ENCODE results near the gene HCN2. TPM values are rescaled to one million over a fixed set of nuclear protein-coding genes. Genes with fewer than 3 reads are reported as not detected.
"Not testable (repeated sequence)": the region's sequence is repeated elsewhere in the genome, so short reads cannot be mapped to it uniquely, and the experiment has no call there.

Gene HCN2
- total RNA-seq, 2 experiments from 2014 or later: 0.84 to 1.3 TPM

DNA sequence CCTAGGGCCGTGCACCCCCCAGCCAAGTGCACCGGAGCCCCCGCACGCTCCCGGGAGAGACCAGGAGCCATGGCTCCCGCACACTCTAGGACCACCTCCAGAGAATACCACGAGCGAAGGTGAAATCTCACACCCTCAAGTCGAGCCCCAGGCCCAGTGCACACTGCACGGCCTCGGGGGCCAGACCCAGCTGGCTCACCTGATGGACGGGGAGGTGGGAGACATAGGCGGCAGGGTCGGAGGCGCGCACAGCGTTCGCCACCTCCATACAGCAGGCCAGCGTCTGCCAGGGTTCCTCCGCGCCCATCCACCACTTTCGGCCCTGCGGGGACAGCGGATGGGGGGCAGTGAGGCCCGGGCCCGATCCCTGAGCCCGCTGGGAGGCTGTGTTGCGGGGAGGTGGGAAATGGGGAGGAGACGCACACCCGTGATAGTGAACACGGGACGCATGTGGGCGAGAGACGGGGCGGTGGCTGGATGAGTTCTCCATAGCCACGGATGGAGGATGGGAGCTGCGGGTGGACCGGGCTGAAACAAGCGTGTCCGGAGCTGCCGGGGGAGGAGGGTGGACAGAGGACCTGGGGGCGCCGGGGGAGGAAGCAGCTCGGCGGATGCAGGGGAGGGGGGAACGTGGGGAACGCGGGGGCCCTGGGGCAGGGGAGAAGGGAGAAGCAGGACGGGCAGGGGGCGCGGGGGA is 30.6 kb downstream of the HCN2 start:
- CTCF ChIA-PET: no interaction called here
- Mint-ChIP-seq H3K9me3 (ENCODE audit: insufficient read depth) (no peaks in the 10 kb centered on the region), H3K4me3 (no peak overlapping the region), H3K36me3 (ENCODE audit: low read depth) (peaks cover 19% of the 10 kb centered on the region), H3K27me3 (ENCODE audit: low read depth) (peaks cover 2% of the 10 kb centered on the region), H3K4me1 (ENCODE audit: low read depth) (peaks cover 3% of the 10 kb centered on the region), H3K27ac (no peak overlapping the region)
- ATAC-seq (no peak), DNase-seq (no peak)
- POLR2A ChIA-PET: no interaction called here

GRCh38 chr19:621191-621590 is 31.5 kb downstream of the HCN2 start:
- DNase-seq; H3K27ac Mint-ChIP-seq; H3K4me1 Mint-ChIP-seq (ENCODE audit: low read depth); H3K9me3 Mint-ChIP-seq (ENCODE audit: insufficient read depth); ATAC-seq; H3K27me3 Mint-ChIP-seq (ENCODE audit: low read depth); H3K4me3 Mint-ChIP-seq; POLR2A ChIA-PET; CTCF ChIA-PET: not testable (repeated sequence)
- H3K36me3 Mint-ChIP-seq (ENCODE audit: low read depth): peaks cover 18% of the 10 kb centered on the region

- no peaks in the 10 kb centered on the region for H3K27me3 Mint-ChIP-seq (ENCODE audit: low read depth)
- ChIA-PET CTCF (no interaction called here), POLR2A (no interaction called here)
- no peaks in the 10 kb centered on the region for H3K4me1 Mint-ChIP-seq (ENCODE audit: low read depth)
- ATAC-seq (no peak), DNase-seq (no peak)
- H3K4me3 Mint-ChIP-seq: no peak overlapping the region
- H3K27ac Mint-ChIP-seq: no peak overlapping the region
- peaks cover 18% of the 10 kb centered on the region for H3K36me3 Mint-ChIP-seq (ENCODE audit: low read depth)
- no peaks in the 10 kb centered on the region for H3K9me3 Mint-ChIP-seq (ENCODE audit: insufficient read depth)
These were observed 32.1 kb downstream of the HCN2 start for GRCh38 chr19:621819-622218.

GRCh38 chr19:622666-623065 is 33.0 kb downstream of the HCN2 start:
- Mint-ChIP-seq H3K4me1 (ENCODE audit: low read depth) (no peaks in the 10 kb centered on the region), H3K36me3 (ENCODE audit: low read depth) (peaks cover 18% of the 10 kb centered on the region), H3K27ac (no peak overlapping the region), H3K4me3 (no peak overlapping the region), H3K27me3 (ENCODE audit: low read depth) (no peaks in the 10 kb centered on the region), H3K9me3 (ENCODE audit: insufficient read depth) (no peaks in the 10 kb centered on the region)
- ATAC-seq (no peak), DNase-seq (no peak)
- ChIA-PET CTCF (interaction anchor here (1.5 kb wide), 1 partner anchor 10 kb away, joined by 3 read pairs; no protein-coding TSS in a partner anchor), POLR2A (no interaction called here)

GRCh38 chr19:623175-623916 is 33.7 kb downstream of the HCN2 start:
- Mint-ChIP-seq H3K4me1 (ENCODE audit: low read depth) (no peaks in the 10 kb centered on the region), H3K27ac (no peak overlapping the region), H3K36me3 (ENCODE audit: low read depth) (peaks cover 17% of the 10 kb centered on the region), H3K4me3 (no peak overlapping the region), H3K9me3 (ENCODE audit: insufficient read depth) (no peaks in the 10 kb centered on the region), H3K27me3 (ENCODE audit: low read depth) (no peaks in the 10 kb centered on the region)
- DNase-seq (no peak), ATAC-seq (no peak)
- CTCF ChIA-PET: interaction anchor here (1.5 kb wide), 1 partner anchor 9 kb away, joined by 3 read pairs; no protein-coding TSS in a partner anchor
- POLR2A ChIA-PET: no interaction called here

- Mint-ChIP-seq H3K4me1 (ENCODE audit: low read depth) (no peaks in the 10 kb centered on the region), H3K27ac (no peak overlapping the region), H3K4me3 (no peak overlapping the region), H3K27me3 (ENCODE audit: low read depth) (no peaks in the 10 kb centered on the region), H3K9me3 (ENCODE audit: insufficient read depth) (no peaks in the 10 kb centered on the region), H3K36me3 (ENCODE audit: low read depth) (peaks cover 18% of the 10 kb centered on the region)
- POLR2A ChIA-PET: no interaction called here
- CTCF ChIA-PET: interaction anchor here (1.5 kb wide), 1 partner anchor 8 kb away, joined by 3 read pairs; no protein-coding TSS in a partner anchor
- ATAC-seq (no peak), DNase-seq (no peak)
These were observed 34.3 kb downstream of the HCN2 start for GRCh38 chr19:623974-624373.

- Mint-ChIP-seq H3K4me1 (ENCODE audit: low read depth) (peaks cover 2% of the 10 kb centered on the region), H3K27me3 (ENCODE audit: low read depth) (no peaks in the 10 kb centered on the region), H3K9me3 (ENCODE audit: insufficient read depth) (no peaks in the 10 kb centered on the region), H3K27ac (no peak overlapping the region), H3K4me3 (no peak overlapping the region), H3K36me3 (ENCODE audit: low read depth) (peaks cover 20% of the 10 kb centered on the region)
- DNase-seq (no peak), ATAC-seq (no peak)
- CTCF ChIA-PET: no interaction called here
- POLR2A ChIA-PET: interaction anchor here (1.1 kb wide), 1 partner anchor 14 kb away, joined by 3 read pairs; no protein-coding TSS in a partner anchor
These were observed 34.9 kb downstream of the HCN2 start for GRCh38 chr19:624433-625109.

DNA sequence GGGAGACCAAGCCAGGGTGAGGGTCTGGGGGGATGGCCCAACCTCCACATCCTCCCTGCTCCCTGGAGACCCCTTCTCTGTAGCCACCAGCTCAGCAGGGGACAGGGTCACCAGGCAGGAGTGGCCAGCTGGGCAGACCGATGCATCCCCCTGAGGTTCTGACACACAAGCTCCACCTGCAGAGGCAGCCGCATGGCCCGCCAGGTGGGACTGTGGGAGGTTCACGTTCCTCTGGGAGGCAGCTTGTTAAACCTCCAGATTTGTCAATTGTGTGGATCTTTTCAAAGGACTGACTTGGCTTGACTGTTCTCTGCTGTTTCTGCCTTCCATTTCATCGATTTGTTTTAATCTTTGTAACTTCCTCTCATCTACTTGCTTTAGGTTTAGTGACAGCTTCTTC is 35.6 kb downstream of the HCN2 start:
- ChIA-PET POLR2A (interaction anchor here (1.1 kb wide), 1 partner anchor 15 kb away, joined by 3 read pairs; no protein-coding TSS in a partner anchor), CTCF (no interaction called here)
- H3K36me3 Mint-ChIP-seq (ENCODE audit: low read depth): peaks cover 19% of the 10 kb centered on the region
- peaks cover 2% of the 10 kb centered on the region for H3K4me1 Mint-ChIP-seq (ENCODE audit: low read depth)
- no peak for DNase-seq
- H3K4me3 Mint-ChIP-seq: no peak overlapping the region
- ATAC-seq: no peak
- H3K27ac Mint-ChIP-seq: no peak overlapping the region
- no peaks in the 10 kb centered on the region for H3K27me3 Mint-ChIP-seq (ENCODE audit: low read depth)
- H3K9me3 Mint-ChIP-seq (ENCODE audit: insufficient read depth): no peaks in the 10 kb centered on the region

DNA sequence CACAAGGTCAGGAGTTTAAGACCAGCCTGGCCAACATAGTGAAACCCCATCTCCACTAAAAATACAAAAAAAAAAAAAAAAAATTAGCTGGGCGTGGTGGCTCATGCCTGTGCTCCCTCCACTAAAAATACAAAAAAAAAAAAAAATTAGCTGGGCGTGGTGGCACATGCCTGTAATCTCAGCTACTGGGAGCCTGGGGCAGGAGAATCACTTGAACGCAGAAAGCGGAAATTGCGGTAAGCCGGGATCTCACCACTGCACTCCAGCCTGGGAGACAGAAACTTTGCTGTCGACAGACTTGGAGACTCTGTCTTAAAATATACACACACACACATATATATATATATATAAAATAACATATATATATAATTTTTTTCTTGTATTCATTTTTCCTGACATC is 36.9 kb downstream of the HCN2 start:
- H3K4me3 Mint-ChIP-seq; H3K27me3 Mint-ChIP-seq (ENCODE audit: low read depth); H3K4me1 Mint-ChIP-seq (ENCODE audit: low read depth); POLR2A ChIA-PET; DNase-seq; CTCF ChIA-PET; H3K9me3 Mint-ChIP-seq (ENCODE audit: insufficient read depth); ATAC-seq; H3K27ac Mint-ChIP-seq: not testable (repeated sequence)
- peaks cover 22% of the 10 kb centered on the region for H3K36me3 Mint-ChIP-seq (ENCODE audit: low read depth)

- Mint-ChIP-seq H3K27ac (no peak overlapping the region), H3K4me3 (no peak overlapping the region), H3K9me3 (ENCODE audit: insufficient read depth) (no peaks in the 10 kb centered on the region), H3K36me3 (ENCODE audit: low read depth) (peaks cover 26% of the 10 kb centered on the region), H3K27me3 (ENCODE audit: low read depth) (no peaks in the 10 kb centered on the region), H3K4me1 (ENCODE audit: low read depth) (peaks cover 16% of the 10 kb centered on the region)
- DNase-seq (no peak), ATAC-seq (no peak)
- CTCF ChIA-PET: interaction anchor here (1.3 kb wide), 1 partner anchor 44 kb away, joined by 6 read pairs; no protein-coding TSS in a partner anchor
- POLR2A ChIA-PET: no interaction called here
These were observed 38.5 kb downstream of the HCN2 start for GRCh38 chr19:628168-628567.

GRCh38 chr19:629515-629914 is 39.8 kb downstream of the HCN2 start:
- CTCF ChIA-PET: interaction anchor here (1.3 to 1.6 kb wide), 2 partner anchors 45 to 119 kb away, joined by 4 to 6 read pairs; no protein-coding TSS in a partner anchor
- H3K9me3 Mint-ChIP-seq (ENCODE audit: insufficient read depth); H3K27me3 Mint-ChIP-seq (ENCODE audit: low read depth); H3K4me3 Mint-ChIP-seq; H3K27ac Mint-ChIP-seq; POLR2A ChIA-PET; DNase-seq; ATAC-seq: not testable (repeated sequence)
- Mint-ChIP-seq H3K36me3 (ENCODE audit: low read depth) (peaks cover 26% of the 10 kb centered on the region), H3K4me1 (ENCODE audit: low read depth) (peaks cover 25% of the 10 kb centered on the region)
